Activated T-cell treated with anti-CD3 and anti-CD28 coated beads, Interleukin-2, amount 50 U/mL, for 1 hour (primary cell): ENCODE data around the gene KIF18B.
"Not testable (repeated sequence)": the region's sequence is repeated elsewhere in the genome, so short reads cannot be mapped to it uniquely, and the experiment has no call there.

ENCODE experiments used
- DNase-seq: peaks from one replicate; pipeline ENCODE4 v3.0.0-alpha.2; 2020

Gene KIF18B

GRCh38 chr17:44968225-44969143, 20.9 kb upstream of the KIF18B start, which contains the start of gene C1QL1:
C1QL1 (minus strand) TSS chr17:44968303; CDS start chr17:44968048, 255 bp downstream.
- DNase-seq, result peak; percentile 90

DNA sequence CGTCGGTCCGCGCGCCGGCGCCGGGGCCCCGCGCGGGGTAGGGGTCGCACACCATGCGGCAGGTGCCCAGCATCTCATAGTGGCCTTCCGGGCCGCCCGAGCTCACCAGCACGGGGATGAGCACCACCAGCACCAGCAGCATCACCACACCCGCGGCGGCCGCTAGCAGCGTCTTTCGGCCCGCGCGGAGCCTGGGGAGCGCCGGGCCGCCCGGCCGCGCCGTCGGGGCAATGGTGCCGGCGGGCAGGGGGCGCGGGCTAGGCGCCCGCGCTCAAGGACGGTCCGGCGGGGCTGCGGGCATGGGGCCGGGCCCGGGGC, 20.3 kb upstream of the KIF18B start:
- no peak for DNase-seq

DNA sequence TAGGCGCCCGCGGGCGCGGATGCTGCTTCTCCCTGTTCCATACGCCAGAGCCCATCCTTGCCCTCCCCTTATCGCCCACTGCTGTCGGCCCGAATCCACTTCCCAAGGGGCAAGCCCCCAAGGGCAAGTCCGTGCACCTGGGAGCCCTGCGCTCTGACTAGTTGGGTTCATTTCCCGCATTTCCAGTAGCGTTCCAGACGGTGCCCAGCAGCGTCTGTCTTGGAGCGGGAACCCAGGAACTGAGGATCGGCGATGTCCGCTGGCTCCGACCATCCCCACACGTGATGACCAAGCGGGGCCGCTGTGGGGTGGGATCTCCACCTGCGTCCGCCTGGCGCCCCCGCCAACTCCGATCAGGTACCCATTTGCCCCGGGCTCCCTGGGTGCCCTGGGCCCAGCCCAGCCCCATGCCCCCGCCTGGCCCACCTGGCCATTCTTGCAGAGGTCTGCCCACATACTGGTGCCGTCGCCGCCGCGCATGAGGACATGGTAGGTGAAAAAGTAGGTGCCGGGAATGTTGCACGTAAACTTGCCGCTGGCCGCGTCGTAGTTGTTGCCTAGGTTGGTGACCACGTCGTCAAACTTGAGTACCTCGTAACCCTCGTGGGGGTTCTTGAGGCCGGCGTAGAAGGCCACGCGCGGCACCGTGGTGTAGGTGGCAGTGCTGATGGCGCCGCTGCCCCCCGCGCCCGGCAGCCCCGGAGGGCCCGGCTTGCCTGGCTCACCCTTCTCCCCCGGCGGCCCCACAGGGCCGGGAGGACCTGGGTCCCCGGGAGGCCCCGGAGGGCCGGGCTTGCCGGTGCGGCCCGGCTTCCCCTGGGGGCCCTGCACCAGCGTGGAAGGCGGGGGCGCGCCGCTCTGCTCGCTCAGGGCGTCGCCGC, 19.7 kb upstream of the KIF18B start:
- peak; percentile 38 for DNase-seq

- DNase-seq, result no peak
Measured at GRCh38 chr17:44966348-44967025, 18.9 kb upstream of the KIF18B start.

DNA sequence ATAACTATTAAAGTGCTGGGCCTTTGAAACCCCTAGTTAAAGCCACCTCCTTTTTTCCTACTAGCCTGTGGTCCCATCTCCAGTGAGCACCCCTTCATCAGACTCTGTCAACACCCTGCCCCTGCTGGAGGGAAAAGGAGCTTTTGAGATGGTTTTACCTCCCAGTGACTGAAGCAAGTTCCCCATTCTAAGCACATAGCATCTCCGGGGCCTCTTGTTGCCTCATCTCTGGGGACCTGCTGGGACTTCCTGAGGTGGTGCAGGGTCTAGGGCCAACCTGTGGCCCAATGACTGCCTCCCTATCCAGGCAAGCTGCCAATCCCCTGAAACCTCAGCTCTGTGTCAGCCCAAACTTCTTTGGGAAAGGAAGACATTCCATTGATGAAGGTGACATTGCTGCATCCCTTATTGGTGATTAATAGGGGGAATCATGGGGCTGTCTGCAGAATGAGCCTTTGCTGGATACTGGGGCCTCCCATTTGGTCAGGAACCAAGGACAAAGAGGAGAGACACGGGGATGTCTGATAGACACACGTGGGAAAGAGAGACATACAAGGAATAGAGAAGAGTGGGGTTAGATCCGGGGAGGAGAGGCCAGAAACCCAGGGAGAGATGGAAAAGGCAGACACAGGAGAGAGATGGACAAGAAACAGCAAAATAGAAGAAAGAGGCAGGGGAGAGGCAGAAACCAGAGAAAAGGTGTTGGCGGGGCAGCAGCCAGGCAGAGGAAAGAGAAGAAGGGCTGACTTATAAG, 18.1 kb upstream of the KIF18B start:
- no peak for DNase-seq

GRCh38 chr17:44961921-44962350, 14.4 kb upstream of the KIF18B start:
- no peak for DNase-seq

GRCh38 chr17:44960691-44961090, 13.1 kb upstream of the KIF18B start:
- no peak for DNase-seq

- no peak for DNase-seq
Measured at GRCh38 chr17:44959821-44960531, 12.4 kb upstream of the KIF18B start.

DNA sequence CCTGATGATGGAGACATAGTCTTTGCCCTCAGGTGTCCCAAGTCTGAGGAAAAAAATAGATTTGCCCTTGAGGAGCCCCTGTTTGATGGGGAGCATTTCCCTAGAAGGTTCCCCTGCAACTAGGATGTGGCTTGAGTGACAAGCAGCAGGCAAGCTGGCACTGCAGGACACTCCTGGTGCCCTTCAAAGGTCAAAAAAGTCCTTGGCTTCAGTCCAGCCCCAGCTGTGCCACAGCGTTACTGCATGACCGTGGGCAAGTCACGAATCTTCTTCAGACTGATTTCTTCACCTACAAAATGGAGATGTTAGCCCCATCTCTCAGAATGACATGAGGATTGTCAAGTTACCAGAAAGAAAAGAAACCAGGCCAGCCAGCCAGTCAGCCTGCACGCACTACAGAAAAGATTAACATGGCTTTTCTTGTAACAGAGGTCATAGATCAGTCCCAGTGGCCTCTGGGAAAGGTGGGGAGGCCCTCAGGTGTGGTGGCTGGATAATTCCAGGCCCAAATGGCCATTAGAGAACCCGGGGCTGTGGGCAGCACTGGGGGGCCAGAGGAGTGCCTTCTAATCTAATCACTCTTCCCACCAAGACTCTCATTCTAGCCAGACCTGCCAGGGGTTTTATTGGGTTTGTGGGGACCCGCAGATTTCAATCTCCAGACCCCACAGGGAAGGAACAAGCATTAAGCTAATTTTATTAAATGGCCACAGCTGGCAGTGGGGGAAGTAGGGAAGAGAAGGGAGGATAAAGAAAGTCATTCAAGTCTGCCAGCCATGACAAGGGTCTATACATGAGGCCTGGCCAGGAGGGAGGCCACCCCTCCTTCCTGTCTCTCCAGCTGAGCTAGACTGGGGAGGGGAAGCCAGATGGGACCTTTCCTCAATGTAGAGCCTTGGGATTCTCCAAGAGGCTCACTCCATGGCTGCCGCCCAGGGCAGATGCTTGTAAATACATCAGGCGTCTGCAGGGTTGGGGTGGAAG, 9.7 kb upstream of the KIF18B start:
- no peak for DNase-seq

GRCh38 chr17:44955674-44956425, 8.3 kb upstream of the KIF18B start:
- DNase-seq, result no peak

GRCh38 chr17:44952946-44953475, 5.4 kb upstream of the KIF18B start:
- no peak for DNase-seq

DNA sequence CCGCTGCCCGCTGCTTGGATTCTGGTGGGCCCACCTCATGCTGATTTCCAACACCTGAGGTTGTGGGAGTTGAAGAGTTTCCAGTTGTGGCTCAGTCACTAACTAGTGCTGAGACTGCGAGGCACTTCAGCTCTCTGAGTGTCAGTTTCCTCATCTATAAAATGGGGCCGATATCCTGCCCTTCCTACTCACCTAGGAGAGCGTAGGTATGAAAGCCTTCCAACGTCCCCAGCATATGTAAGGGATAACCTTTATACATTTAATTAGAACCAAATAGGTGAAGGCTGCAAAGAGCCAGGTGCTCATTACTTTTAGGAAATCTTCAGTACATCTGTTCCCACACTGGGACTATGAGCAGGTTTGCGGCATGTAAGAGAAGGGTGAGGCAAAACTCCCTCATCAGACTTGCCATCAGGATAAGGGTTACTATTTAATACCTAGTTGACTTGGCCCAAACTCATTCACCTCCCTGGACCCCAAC, 782 bp upstream of the KIF18B start:
- no peak for DNase-seq

GRCh38 chr17:44945652-44946051, 1.9 kb downstream of the KIF18B start:
- not testable (repeated sequence) for DNase-seq

- DNase-seq, result no peak
Measured at GRCh38 chr17:44942456-44942855, 5.1 kb downstream of the KIF18B start.

- DNase-seq, result no peak
Measured at GRCh38 chr17:44941712-44942331, 5.8 kb downstream of the KIF18B start.

GRCh38 chr17:44940768-44941167, 6.8 kb downstream of the KIF18B start:
- DNase-seq, result no peak

DNA sequence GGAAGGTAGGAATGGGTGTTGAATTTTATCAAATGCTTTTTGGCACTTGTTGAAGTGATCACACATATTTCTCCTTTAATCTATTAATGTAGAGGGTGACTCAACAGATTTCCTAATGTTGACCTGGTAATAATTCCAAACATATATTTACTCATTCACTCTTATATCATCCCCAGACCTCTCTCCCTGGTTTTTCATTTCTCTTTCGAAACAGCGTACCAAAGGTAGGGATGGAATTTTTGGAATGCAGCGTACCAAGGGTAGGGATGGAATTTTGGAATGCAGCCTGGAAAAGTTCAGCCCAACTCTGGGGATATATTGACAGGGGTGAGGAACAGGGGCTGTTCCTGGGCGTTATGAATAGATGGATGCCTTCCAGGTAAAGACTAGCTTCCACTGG, 7.3 kb downstream of the KIF18B start:
- DNase-seq, result no peak

GRCh38 chr17:44935116-44935515, 12.5 kb downstream of the KIF18B start:
- DNase-seq, result no peak

GRCh38 chr17:44934745-44935105, 12.8 kb downstream of the KIF18B start:
- no peak for DNase-seq
